Nephron progenitor cell (in vitro differentiated cells): ENCODE measurements around the gene SLC25A20.

ENCODE experiments used
- DNase-seq: peaks from one replicate; pipeline ENCODE4 v3.0.0; 2021
- H3K27ac Mint-ChIP-seq: 2 replicates; pipeline ENCODE4 v1.8.0; 2021; ENCODE audit warnings: mild to moderate bottlenecking, moderate library complexity, mixed read lengths
- H3K27me3 Mint-ChIP-seq: 2 replicates; pipeline ENCODE4 v1.8.0; 2021; ENCODE audit warnings: mild to moderate bottlenecking, low read depth, mixed read lengths; ENCODE audit not compliant: poor library complexity
- H3K36me3 Mint-ChIP-seq: 2 replicates; pipeline ENCODE4 v1.8.0; 2021; ENCODE audit warnings: low read depth, mixed read lengths
- H3K4me1 Mint-ChIP-seq: 2 replicates; pipeline ENCODE4 v1.8.0; 2021; ENCODE audit warnings: mixed read lengths
- H3K4me3 Mint-ChIP-seq: 2 replicates; pipeline ENCODE4 v1.8.0; 2021; ENCODE audit warnings: mild to moderate bottlenecking, moderate library complexity, mixed read lengths
- H3K9me3 Mint-ChIP-seq: 2 replicates; pipeline ENCODE4 v1.8.0; 2021; ENCODE audit warnings: mild to moderate bottlenecking, moderate library complexity, mixed read lengths
- TF ChIP-seq, protein P1 (sequence below): fragments of 200-600 bp; sonication (generic); IDR thresholded peaks from 2 replicates; pipeline ENCODE4 v1.5.0; 2021; ENCODE audit warnings: antibody characterized with exemption

SLC25A20 gene

DNA sequence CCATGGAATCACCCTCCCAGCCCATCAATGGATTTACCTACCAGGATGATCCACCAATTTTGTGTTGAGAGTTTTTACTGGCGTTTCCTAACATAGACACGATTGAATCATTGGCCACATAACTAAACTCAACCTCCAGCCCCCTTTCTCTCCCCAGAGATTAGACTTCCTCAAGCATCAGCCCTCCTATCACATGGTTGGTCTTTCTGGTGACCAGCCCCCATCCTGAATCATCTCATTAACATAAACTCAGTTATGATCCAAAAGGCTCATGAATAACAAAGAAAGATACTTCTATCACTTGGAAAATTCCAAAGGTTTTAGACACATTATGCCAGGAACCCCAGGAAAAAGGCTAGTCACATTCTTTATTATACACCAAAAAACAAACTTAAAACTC is 72.2 kb downstream of the SLC25A20 start:
- no peak for DNase-seq

DNA sequence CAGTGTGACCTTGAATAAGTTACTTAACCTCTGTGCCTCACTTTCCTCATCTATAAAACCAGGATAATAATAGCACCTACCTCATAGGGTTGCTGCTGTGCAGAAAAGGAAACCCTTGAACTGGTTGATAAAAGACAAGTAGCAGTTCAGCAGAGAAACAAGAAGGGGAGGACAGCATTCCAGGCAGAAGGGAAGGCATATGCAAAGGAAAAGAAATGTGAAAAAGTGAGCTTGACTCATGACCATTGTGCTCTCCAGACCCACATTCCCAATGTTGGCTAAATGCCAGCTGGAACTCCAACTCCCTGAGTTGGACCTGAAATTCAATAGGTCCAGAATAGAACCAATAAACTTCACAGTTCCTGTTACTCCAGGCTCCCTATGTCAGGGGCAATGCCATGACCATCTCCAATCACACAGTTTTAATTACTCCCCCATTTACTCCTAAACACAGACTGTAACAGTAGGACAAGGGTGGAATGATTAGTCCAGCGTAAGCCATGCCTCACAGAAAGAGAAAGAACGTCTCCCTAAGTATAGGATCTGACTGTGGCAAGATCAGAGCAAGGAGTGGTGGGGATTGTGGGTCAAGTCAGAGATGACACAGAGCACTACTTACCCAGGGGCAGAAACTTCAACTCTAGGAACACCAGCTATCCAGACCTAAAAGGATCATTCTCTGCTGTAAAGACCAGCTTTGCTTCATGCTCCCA is 77.9 kb downstream of the SLC25A20 start:
- H3K27me3 Mint-ChIP-seq: no peaks in the 10 kb centered on the region
- no peak overlapping the region for H3K27ac Mint-ChIP-seq
- no peak overlapping the region for H3K4me3 Mint-ChIP-seq
- H3K9me3 Mint-ChIP-seq: peaks cover 4% of the 10 kb centered on the region
- TF ChIP-seq, protein P1, sequence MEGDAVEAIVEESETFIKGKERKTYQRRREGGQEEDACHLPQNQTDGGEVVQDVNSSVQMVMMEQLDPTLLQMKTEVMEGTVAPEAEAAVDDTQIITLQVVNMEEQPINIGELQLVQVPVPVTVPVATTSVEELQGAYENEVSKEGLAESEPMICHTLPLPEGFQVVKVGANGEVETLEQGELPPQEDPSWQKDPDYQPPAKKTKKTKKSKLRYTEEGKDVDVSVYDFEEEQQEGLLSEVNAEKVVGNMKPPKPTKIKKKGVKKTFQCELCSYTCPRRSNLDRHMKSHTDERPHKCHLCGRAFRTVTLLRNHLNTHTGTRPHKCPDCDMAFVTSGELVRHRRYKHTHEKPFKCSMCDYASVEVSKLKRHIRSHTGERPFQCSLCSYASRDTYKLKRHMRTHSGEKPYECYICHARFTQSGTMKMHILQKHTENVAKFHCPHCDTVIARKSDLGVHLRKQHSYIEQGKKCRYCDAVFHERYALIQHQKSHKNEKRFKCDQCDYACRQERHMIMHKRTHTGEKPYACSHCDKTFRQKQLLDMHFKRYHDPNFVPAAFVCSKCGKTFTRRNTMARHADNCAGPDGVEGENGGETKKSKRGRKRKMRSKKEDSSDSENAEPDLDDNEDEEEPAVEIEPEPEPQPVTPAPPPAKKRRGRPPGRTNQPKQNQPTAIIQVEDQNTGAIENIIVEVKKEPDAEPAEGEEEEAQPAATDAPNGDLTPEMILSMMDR: no peak
- peaks cover 26% of the 10 kb centered on the region for H3K4me1 Mint-ChIP-seq
- H3K36me3 Mint-ChIP-seq: peaks cover 4% of the 10 kb centered on the region
- DNase-seq: no peak

More for the DNA sequence above, 72.2 kb downstream of the SLC25A20 start:
- Mint-ChIP-seq H3K27ac (no peak overlapping the region), H3K9me3 (no peaks in the 10 kb centered on the region), H3K4me3 (no peak overlapping the region), H3K27me3 (no peaks in the 10 kb centered on the region), H3K36me3 (no peaks in the 10 kb centered on the region), H3K4me1 (no peaks in the 10 kb centered on the region)
- TF ChIP-seq, protein P1: no peak

DNA sequence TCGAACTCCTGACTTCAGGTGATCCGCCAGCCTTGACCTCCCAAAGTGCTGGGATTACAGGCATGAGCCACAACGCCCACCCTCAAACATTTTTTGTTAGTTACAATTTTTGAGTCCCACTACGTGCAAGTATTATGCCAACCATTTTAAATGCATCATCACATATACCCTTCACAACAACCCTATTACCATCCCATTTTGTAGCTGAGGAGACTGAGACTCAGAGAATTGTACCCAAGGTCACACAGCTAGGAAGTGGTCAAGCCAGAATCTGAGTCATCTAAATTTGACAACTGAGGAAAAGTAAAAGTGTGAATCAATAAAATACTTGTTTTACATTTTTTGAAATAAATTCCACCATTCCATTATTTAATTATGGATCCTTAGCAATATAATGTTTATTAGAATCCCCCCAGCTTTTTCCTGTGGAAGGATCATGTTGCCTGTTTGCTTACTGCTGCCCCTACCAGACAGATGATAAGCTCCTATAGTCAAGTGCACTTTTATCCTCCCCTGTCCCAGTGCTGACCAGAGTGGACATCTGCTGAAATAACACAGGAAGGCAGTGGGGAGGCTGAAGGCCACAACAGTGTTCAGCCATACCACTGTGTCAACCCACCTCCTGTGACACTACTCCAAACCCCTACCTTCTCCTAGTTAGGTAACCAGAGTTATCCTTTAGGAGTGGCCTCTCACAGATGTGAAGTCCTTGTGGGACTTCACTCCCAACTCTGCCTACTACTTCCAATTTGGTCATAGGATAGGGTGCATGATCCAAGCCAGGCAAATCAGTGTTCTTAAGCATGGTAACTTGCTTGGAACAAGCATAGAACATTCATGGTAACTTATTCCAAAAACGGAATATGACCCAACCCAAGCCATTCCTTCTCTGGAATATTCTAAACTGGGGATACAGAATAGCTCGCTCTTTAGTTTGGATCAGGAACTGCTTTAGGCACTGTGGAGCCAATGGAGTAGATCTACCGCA is 79.2 kb downstream of the SLC25A20 start:
- H3K9me3 Mint-ChIP-seq: peaks cover 4% of the 10 kb centered on the region
- no peaks in the 10 kb centered on the region for H3K27me3 Mint-ChIP-seq
- H3K27ac Mint-ChIP-seq: no peak overlapping the region
- TF ChIP-seq, protein P1: no peak
- H3K4me3 Mint-ChIP-seq: no peak overlapping the region
- no peak for DNase-seq
- peaks cover 27% of the 10 kb centered on the region for H3K4me1 Mint-ChIP-seq
- peaks cover 4% of the 10 kb centered on the region for H3K36me3 Mint-ChIP-seq

DNA sequence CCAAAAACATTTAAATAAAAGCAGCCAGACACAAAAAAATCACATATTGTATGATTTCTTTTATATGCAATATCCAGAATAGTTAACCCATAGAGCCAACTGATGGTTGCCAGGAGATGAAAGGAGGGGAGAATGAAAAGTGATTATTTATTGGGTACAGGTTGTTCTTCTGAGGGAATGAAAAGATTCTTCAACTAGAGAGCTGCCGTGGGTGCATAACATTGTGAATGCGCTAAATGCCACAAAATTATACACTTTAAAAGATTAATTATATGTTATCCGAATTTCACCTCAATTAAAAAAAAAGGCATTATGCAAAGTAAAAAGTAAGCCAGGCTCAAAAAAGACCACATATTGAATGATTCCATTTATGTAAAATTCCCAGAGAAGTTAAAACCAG is 87.2 kb downstream of the SLC25A20 start:
- no peak for DNase-seq
- H3K9me3 Mint-ChIP-seq: peaks cover 4% of the 10 kb centered on the region
- H3K36me3 Mint-ChIP-seq: peaks cover 8% of the 10 kb centered on the region
- no peaks in the 10 kb centered on the region for H3K27me3 Mint-ChIP-seq
- no peak overlapping the region for H3K27ac Mint-ChIP-seq
- no peak overlapping the region for H3K4me3 Mint-ChIP-seq
- TF ChIP-seq, protein P1: no peak
- peaks cover 30% of the 10 kb centered on the region for H3K4me1 Mint-ChIP-seq
